Thyroid gland (tissue), 4 donors: ENCODE measurements around the gene YTHDF1. TPM values are rescaled to one million over a fixed set of nuclear protein-coding genes. Genes with fewer than 3 reads are reported as not detected.

Experiments used
- DNase-seq, 2 donors: peaks; one replicate each; pipeline ENCODE4 v3.0.0-alpha.2; 2019
- H3K27ac ChIP-seq, 3 donors: fragments of 200-600 bp; sonication (generic); 1 replicate in 2 of 3; 2 replicates in 1 of 3; pipeline ENCODE4 v1.5.1; 2016 to 2019; ENCODE audit warnings: mild to moderate bottlenecking in 1 of 3, moderate library complexity in 1 of 3
- H3K27me3 ChIP-seq: fragments of 200-600 bp; sonication (generic); one replicate; pipeline ENCODE4 v1.5.1; 2019
- H3K36me3 ChIP-seq, 2 donors: fragments of 200-600 bp; sonication (generic); one replicate each; pipeline ENCODE4 v1.5.1; 2016 to 2019
- H3K4me1 ChIP-seq, 2 donors: fragments of 200-600 bp; sonication (generic); one replicate each; pipeline ENCODE4 v1.5.1; 2017 to 2019
- H3K4me3 ChIP-seq, 3 donors: fragments of 200-600 bp; sonication (generic); replicated peaks in 1 of 3; 1 replicate in 2 of 3; 2 replicates in 1 of 3; pipeline ENCODE4 v1.5.1; 2016; ENCODE audit warnings: mild to moderate bottlenecking in 1 of 3
- H3K9me3 ChIP-seq: fragments of 200-600 bp; sonication (generic); one replicate; pipeline ENCODE4 v1.5.1; 2017
- CTCF ChIP-seq, 6 experiments: fragments of 200-600 bp in 3 of 6; fragments of 450-650 bp in 3 of 6; sonication (generic) in 3 of 6; IDR thresholded peaks; one replicate each; pipeline ENCODE4 v1.5.1; 2016 to 2019; ENCODE audit warnings: antibody characterized with exemption in 6 of 6, mild to moderate bottlenecking in 2 of 6, inconsistent platforms in 1 of 6, moderate library complexity in 1 of 6
- POLR2A ChIP-seq, 2 donors: fragments of 450-650 bp; IDR thresholded peaks; one replicate each; pipeline ENCODE4 v1.6.1; 2017; ENCODE audit warnings: antibody characterized with exemption in 2 of 2, mild to moderate bottlenecking in 2 of 2, moderate library complexity in 1 of 2
- WGBS, 2 donors: methylation state at CpG; one replicate each; pipeline ENCODE4 v1.1.5; 2017; 5-methylcytosine and 5-hydroxymethylcytosine counted together
- intact Hi-C: fragments of 100-400 bp; cut with DNase I; formaldehyde crosslinking; loops from one replicate; pipeline ENCODE4 v1.15.1; 2023
- microRNA counts, 2 donors: library from miRNA; unstranded; fragments of <30 nt; microRNA quantifications; one replicate each; lab custom pipeline; 2016 to 2017
- microRNA-seq: library from miRNA; unstranded; fragments of <30 nt; microRNA quantifications from one replicate; pipeline ENCODE4, GENCODE V29; 2016
- small RNA-seq: library from RNA; depleted of rRNA; stranded (forward); fragments of <200 nt; gene quantifications from one replicate; pipeline ENCODE3, GENCODE V24; 2016
- total RNA-seq, 4 donors: library from RNA; depleted of rRNA; stranded (reverse); fragments of >200 nt; gene quantifications; one replicate each; pipeline ENCODE4 v1.2.3, GENCODE V29; 2016

YTHDF1 gene
- total RNA-seq, 4 donors from 2014 or later = 41.3 to 54.2 (median 43.4) TPM

- no peaks in the 10 kb centered on the region for H3K36me3 ChIP-seq
- no peak overlapping the region for H3K4me3 ChIP-seq
- H3K27me3 ChIP-seq = no peaks in the 10 kb centered on the region
- no peaks in the 10 kb centered on the region for H3K4me1 ChIP-seq
- intact Hi-C loops = no loop called here
- WGBS, 2 donors = 84 to 92% methylated on average over 13 to 22 of the region's 23 CpGs
- no peak for DNase-seq
- H3K27ac ChIP-seq = no peak overlapping the region
- TF ChIP-seq CTCF (IDR thresholded peaks at IDR 0.05) (no peak), POLR2A (IDR thresholded peaks at IDR 0.05) (no peak)
- no peaks in the 10 kb centered on the region for H3K9me3 ChIP-seq
Measured at GRCh38 chr20:63150911-63151531, 64.9 kb downstream of the YTHDF1 start.

DNA sequence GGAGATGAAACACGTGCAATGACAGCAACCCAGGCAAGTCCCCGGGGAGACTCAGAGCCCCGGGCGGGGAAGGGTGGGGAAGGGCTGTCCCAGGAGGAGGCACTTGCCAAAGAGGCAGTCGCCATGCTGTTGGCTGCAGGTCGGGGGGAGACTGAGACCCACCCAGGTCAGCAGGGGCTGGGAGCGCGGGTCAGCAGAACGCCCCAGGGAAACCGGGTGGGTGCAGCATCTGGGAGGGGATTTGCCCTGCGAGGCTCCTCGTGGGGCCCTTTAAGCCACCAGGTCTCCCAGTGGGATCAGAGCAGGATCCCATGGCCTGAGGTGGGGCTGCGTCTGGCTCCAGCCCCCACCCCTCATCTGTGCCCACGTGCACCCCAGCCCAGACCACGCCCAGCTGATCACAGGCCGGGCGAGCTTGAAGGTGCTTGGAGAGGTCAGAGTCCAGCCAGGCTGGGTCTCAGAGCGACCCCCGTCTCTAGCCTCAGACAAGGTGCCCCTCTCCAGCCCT, 65.5 kb downstream of the YTHDF1 start:
- Histone ChIP-seq H3K27me3 (no peaks in the 10 kb centered on the region), H3K4me3 (no peak overlapping the region), H3K27ac (no peak overlapping the region), H3K4me1 (no peaks in the 10 kb centered on the region), H3K36me3 (no peaks in the 10 kb centered on the region), H3K9me3 (no peaks in the 10 kb centered on the region)
- DNase-seq = no peak
- TF ChIP-seq POLR2A (IDR thresholded peaks at IDR 0.05) = no peak
- intact Hi-C loops = no loop called here
- 78 to 83% methylated on average over 8 to 12 of the region's 19 CpGs for WGBS, 2 donors

DNA sequence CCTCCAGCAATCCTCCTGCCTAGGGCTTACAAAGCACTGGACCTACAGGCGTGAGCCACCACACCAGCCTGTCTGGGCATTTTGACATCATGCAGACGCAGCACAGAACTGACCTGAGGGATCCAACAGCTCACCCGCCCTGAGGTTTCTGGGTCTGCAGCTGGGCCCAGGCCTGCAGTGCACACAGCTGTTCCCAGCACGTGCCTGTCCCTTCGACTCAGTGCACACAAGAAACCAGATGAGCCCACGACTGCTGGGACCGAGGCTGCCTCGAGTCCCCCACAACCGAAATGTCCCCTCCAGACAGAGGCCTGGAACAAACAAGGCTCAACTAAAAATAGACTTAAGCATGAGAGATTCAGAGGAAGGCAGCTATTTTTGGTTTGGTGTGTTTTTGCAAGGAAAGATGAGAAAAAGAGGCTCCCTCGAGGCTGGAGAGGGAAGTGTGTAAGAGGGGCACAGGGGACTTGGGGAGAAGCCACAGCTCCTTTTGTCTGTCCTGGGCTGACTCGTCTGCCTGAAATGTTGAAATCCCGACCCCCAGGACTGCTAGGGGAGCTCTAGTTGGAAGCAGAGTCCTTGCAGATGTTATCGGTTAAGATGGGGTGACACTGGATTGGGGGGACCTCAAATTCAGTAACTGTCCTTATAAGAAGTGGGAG, 66.3 kb downstream of the YTHDF1 start:
- 59 to 62% methylated on average over 12 to 13 of the region's 13 CpGs for WGBS, 2 donors
- DNase-seq = no peak
- H3K27me3 ChIP-seq = no peaks in the 10 kb centered on the region
- no peaks in the 10 kb centered on the region for H3K9me3 ChIP-seq
- H3K36me3 ChIP-seq = no peaks in the 10 kb centered on the region
- H3K4me3 ChIP-seq = no peak overlapping the region
- no peaks in the 10 kb centered on the region for H3K4me1 ChIP-seq
- no peak overlapping the region for H3K27ac ChIP-seq
- no peak for TF ChIP-seq POLR2A (IDR thresholded peaks at IDR 0.05)
- TF ChIP-seq CTCF (IDR thresholded peaks at IDR 0.05) = no peak
- intact Hi-C loops = no loop called here

DNA sequence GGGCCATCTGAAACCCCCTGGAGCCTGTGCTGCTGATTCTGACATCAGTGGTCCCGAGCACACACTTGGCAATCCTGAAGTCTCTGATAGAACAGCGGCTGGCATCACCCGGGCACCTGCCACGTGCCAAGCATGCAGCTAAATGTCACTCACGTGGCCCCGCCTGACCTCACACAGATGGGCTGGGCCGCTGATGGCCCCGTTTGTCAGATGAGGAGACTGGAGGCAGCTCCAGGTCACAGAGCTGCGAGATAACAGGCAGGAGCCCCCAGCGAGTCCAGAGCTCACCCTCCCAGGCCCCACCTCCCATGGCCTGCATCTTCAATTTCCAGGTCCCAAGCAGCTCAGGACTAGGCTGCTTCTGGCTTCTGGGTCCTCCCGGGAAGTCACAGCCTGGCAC, 67.2 kb downstream of the YTHDF1 start:
- Histone ChIP-seq H3K4me1 (no peaks in the 10 kb centered on the region), H3K36me3 (no peaks in the 10 kb centered on the region), H3K27me3 (no peaks in the 10 kb centered on the region), H3K9me3 (no peaks in the 10 kb centered on the region), H3K4me3 (no peak overlapping the region), H3K27ac (no peak overlapping the region)
- 94 to 100% methylated on average over 5 to 7 of the region's 11 CpGs for WGBS, 2 donors
- intact Hi-C loops = no loop called here
- no peak for DNase-seq
- TF ChIP-seq CTCF (IDR thresholded peaks at IDR 0.05) (no peak), POLR2A (IDR thresholded peaks at IDR 0.05) (no peak)

DNA sequence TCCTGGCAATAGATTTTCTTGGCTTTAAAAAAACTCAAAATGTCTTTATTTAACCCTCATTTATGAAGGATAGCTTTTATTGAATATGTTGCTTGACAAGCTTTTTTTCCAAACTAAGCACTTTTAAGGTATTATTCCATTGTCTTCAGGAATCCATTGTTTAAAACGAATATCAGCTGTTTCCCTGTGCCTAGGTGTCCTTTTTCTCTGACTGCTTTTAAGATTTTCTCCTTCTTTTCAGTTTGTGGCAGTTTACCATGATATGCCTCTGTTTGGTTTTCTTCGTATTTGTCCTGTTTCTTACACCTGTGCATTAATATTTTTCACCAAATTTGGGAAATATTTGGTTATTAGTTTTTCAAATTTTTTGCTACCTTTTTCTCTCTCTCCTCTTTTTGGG, 68.4 kb downstream of the YTHDF1 start:
- 68 to 73% methylated on average over 2 of the region's 2 CpGs for WGBS, 2 donors
- DNase-seq = no peak
- Histone ChIP-seq H3K27ac (no peak overlapping the region), H3K36me3 (no peaks in the 10 kb centered on the region), H3K27me3 (no peaks in the 10 kb centered on the region), H3K4me3 (no peak overlapping the region), H3K4me1 (no peaks in the 10 kb centered on the region), H3K9me3 (no peaks in the 10 kb centered on the region)
- intact Hi-C loops = no loop called here
- TF ChIP-seq POLR2A (IDR thresholded peaks at IDR 0.05) (no peak), CTCF (IDR thresholded peaks at IDR 0.05) (no peak)

MicroRNAs encoded within 50 kb of the gene (microRNA counts, 767-probe panel; counts per million panel counts)
- 0 counts per million in 2 donors for microRNA hsa-miR-124-3p (lab: Ali Mortazavi, UCI)
- 0 counts per million in 2 donors for microRNA hsa-miR-3196 (lab: Ali Mortazavi, UCI)

Small RNAs within 50 kb of the gene (microRNA-seq; reads per million reads assigned to microRNA genes)
- not detected for gene MIR124-3
- gene MIR3196 = not detected

Small RNAs within 50 kb of the gene (small RNA-seq; reads per million reads assigned to genes)
- not detected for gene MIR124-3
- not detected for gene MIR3196

Other genes with a start within 250 kb of the YTHDF1 start
- not detected for gene BHLHE23, start 209.2 kb downstream of the YTHDF1 start, total RNA-seq
- not detected for gene BIRC7, start 19.8 kb upstream of the YTHDF1 start, total RNA-seq
- 1 to 10 TPM in 1 of 4 donors, under 1 TPM in 2, not detected in 1; 0.45 to 5.5 (median 0.67) TPM for gene NKAIN4, start 38.3 kb upstream of the YTHDF1 start, total RNA-seq
- 10 to 100 TPM; 70.7 to 75.7 (median 72.7) TPM for gene ARFGAP1, start 56.7 kb upstream of the YTHDF1 start, total RNA-seq
- under 1 TPM in 1 of 4 donors, not detected in 3; 0.13 TPM for gene COL20A1, start 77.1 kb upstream of the YTHDF1 start, total RNA-seq
- gene CHRNA4, start 145.2 kb upstream of the YTHDF1 start, total RNA-seq = 1 to 10 TPM in 3 of 4 donors, under 1 TPM in 1; 0.54 to 6.3 (median 1.9) TPM